HG02642 (cell line): Measurements from ENCODE around the gene SLC1A3.

ENCODE experiments used
- ATAC-seq: cut with Tn5 transposase; IDR thresholded peaks from one replicate; pipeline ENCODE4 v1.9.1; 2021; ENCODE audit warnings: mild to moderate bottlenecking; ENCODE audit not compliant: unreplicated experiment, poor library complexity

Gene SLC1A3

GRCh38 chr5:36706662-36707061, 100.3 kb downstream of the SLC1A3 start:
- no peak for ATAC-seq

- ATAC-seq = no peak
These were observed 102.6 kb downstream of the SLC1A3 start for GRCh38 chr5:36708996-36709395.

- no peak for ATAC-seq
These were observed 103.6 kb downstream of the SLC1A3 start for GRCh38 chr5:36710039-36710438.

DNA sequence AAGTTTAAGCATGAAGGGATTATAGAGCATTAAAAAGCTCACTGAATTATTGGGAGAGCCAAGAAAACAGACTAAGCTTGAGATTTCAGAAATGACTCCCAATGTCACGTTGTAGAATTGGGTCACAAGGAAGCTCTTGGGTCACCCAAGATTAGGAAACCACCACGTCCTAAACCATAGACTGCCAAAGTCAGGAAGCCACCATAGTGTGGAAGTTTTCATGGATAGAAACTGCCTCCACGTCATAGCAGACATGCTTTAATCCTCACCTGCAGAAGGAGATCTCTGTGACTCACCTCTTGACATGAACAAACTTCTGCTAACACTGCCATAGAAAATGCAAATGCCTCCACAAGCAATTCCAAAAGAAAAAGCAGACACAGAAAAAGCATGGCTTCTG, 106.3 kb downstream of the SLC1A3 start:
- no peak for ATAC-seq

- ATAC-seq = no peak
These were observed 107.1 kb downstream of the SLC1A3 start for GRCh38 chr5:36713541-36713940.

GRCh38 chr5:36717131-36717695, 110.8 kb downstream of the SLC1A3 start:
- ATAC-seq = no peak

DNA sequence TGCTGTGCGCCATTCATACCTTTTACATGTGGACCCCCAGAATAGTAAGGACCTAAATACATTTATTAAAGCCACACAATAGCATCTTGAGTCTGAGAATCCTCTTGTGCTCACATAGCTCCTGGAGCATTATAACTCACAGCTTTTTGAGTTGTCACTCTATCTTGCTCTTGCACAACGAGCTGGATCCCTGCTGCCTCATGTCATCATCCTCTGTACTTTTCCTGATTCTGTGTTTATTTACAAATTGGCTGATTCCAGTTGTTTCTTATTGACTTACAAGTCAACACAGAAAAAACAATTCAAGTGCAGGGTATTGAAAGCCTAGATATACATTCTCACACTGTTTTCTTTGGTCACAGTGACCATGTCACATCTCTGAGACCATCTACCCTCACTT, 112.9 kb downstream of the SLC1A3 start:
- no peak for ATAC-seq

DNA sequence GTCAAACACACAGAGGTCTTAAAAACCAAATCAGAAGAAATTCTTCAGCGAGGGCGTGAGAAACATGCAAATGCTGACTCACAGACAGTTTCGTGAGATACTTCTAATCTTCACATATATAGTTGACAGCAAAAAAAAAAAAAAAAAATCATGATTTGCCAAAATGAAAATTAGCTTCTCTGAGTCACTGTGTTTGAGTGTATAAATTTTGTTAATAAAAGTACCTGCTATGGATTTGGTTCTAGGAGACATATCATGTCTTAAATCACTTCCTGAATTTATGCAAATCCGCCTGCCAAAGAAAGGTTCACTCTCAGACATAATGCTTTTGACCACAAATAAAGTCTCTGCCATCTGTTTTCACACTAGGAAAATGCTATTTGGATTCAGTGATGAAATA, 114.3 kb downstream of the SLC1A3 start:
- ATAC-seq = no peak

GRCh38 chr5:36721664-36722235, 115.3 kb downstream of the SLC1A3 start:
- ATAC-seq = no peak

GRCh38 chr5:36722900-36723299, 116.5 kb downstream of the SLC1A3 start:
- ATAC-seq = peak; percentile 15

DNA sequence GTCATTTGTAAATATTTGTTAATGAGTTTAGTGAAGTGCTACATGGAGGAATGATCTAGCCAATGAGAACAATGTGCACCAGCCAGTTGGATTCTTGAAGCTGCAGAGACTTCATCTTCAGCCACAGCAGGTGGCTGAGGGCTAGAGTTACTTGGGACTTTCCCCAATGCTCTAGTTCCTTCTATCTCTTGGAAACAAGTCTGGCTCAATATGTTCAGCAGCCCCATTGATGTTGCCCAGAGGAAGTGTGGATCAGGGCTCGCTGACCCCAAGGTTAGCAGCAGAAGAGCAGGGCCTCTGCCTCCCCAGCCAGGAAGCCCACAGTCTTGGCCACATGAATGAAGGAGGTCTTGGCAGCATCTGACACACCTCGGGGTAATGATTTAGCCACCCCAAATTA, 117.5 kb downstream of the SLC1A3 start:
- peak; percentile 56 for ATAC-seq

DNA sequence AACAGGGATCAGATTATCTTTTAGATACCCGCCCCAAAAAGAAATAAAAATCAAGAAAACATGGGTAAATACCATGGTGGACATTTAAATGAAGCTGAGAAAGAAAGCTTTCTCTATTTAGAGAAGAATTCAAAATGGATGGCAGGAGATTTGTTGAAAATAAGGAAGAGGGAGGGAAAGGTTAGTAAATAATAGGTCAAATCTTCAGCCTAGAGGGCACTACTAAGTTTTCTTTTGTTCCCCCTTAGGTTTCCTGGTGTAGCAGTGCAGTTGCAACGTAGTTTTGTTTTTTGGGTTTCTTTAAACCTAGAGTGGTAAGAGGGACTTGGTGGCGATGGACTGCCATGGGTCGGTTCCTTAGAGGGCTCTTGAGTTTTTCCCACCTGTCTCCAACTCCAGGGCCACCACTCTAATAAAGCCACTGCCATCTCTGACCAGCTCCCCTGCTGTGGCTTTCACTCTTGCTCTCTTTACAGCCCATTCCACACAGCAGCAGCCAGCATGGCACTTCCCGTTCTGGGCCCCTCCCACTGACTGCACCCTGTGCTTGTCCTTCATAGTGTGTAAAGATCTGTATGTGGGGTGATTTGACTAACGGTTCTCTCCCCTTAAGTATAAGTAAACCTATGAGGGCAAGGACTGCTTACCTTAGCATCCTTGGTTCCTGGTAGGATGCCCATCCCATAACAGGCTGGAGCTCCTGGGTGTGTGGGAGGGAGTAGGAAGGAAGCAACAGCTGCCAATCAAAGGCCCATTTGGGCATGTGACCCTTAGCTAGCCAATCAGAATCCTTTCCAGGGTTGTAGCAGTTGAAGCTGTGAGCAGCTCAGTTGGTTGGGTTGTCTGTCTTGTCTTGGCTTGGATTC, 118.3 kb downstream of the SLC1A3 start:
- peak; percentile 83 for ATAC-seq

DNA sequence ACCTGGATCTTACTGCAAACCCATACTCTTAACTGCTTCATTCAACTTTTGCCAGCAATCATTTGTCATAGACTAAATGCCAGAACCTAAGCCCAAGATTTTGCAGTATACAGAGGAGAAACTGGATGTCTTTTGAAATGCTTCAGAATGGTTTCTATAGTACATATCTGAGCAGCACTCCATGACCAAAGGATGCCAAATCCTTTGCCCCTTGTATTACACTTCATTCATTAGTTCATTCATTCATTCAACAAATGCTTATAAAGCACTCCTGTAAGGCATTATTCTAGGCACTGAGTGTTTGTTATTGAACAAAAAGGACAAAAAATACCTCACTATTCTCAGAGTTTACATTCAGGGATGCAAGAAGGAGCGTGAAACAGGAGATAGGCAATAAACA, 119.9 kb downstream of the SLC1A3 start:
- ATAC-seq = no peak

DNA sequence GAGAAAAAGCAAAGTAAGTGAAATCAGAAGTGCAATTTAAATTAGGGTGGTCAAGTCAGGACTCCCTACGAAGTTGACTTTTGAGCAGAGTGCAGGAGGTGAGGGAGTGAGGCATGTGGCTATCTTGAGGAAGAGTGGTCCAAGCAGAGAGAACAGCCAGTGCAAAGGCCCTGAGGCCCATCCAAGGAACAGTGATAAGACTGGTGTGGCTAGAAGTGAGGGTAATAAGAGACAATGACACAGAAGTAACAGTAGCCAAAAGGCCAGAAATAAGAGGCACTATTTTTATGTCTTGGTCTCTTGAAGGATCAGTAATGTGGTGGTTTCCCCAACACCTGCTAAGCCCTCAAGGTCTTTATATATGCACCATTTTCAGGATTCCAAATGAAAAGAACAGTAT, 120.4 kb downstream of the SLC1A3 start:
- ATAC-seq = no peak

DNA sequence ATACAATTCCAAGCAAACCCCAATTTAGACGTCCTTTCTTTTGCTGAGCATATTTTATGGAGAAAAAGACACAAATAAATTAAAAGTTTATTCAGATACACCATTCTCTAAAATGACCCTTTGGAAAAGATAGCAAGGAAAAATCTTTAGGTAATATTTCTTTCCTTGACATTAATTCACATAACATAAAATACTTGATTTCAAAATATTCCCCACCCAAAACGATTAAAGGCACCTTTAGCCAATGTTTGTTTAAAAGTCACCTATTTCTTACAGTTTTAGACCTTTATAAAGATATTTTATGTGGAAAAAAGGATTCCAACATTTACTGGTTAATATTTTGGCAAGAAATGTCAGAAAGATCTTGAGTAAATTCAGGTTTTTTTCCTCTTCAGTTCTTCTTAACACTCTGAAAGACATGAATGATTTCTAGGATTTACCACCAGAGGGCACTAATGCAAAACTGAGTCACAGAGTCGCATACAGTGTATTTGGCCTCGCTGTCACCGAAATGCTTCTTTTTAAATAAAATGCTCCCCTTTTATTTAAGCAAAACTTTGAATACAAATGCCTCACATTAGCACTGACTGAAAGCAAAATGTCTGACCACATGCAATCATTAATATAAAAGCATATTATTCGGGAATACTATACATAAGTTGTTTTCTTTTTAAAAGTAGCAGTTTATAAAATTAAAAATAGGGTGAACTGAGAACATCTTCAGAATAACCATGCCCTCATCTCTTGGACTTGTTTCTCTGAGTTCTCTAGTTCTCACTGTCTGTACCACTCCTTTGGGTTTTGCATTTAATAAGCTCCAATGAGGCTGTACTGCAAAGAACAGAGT, 122.5 kb downstream of the SLC1A3 start:
- ATAC-seq = no peak

DNA sequence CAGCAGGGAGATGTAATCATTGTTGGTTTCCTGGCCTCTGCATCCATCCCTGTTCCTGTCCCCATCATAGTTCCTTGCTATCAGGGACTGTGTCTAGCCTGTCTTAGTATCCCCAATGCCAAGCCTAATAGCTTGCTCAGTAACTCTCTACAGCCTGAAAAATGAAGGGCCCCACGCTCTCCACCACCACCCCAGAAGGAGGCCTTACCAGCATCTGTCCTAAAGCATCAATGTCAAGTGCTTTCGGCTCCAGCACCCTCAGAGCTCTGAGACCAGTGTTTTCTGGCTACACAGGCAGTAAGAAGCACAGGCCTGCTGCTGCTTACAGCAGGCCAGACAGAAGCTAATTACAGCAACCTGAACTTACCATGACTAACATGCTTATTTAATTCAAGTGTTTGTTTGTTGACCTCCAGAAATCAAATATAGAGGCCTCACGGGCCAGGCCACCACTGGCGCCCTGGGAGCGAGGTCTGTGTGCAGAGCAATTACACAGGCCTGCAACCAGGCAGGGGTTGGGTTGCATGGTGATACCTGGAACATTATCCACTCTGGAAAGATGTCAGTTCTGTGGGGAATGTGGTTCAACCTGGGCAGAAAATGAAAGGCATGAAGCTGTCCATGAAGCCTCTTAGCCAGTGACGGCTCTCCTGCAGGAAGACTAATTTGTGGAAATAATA, 124.3 kb downstream of the SLC1A3 start:
- ATAC-seq = no peak

DNA sequence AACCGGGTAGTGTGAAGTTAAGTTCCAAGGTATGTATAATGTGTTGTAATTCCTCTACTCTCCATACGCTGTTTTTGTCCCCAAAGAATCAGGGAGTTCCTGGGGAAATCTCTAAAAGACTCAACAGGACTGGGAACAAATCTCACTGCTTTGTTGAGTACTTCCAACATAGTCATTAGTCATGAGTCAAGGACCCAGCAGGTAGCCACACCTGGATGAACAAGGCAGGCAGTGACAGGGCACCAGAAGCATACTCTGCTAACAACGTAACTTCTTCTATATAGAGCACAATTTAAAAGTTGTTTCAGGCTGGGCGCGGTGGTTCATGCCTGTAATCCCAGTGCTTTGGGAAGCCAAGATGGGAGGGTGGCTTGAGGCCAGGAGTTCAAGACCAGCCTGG, 126.8 kb downstream of the SLC1A3 start:
- ATAC-seq = no peak

DNA sequence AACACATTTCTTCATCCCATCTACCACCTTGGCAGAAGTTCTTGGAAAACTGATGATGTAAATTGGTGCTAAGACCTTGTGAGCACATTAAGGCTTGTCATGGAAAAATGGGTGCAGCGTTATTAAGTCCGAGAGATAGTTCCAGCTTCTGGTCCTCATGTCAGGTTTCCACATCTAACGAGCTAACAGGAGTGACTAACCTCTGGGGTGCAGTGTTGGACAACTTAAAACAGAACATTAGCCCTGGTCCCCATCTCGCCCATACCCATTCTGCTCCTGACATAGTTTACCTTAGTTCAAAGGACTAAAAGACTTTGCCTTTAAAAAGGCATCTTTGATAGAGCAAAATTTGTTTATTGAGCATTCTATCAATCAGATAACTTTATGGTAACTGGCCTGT, 128.0 kb downstream of the SLC1A3 start:
- no peak for ATAC-seq

- no peak for ATAC-seq
These were observed 129.5 kb downstream of the SLC1A3 start for GRCh38 chr5:36735891-36736290.
